Raji (cell line): ENCODE measurements around the gene KRTAP19-1.

Source experiments
- POLR2A ChIP-seq: IDR thresholded peaks from 2 replicates; pipeline ENCODE4 v1.6.1; 2011; ENCODE audit warnings: low read depth, low read length, control low read depth; ENCODE audit not compliant: insufficient read depth

The KRTAP19-1 gene

GRCh38 chr21:30480145-30480544 is at the start of gene KRTAP19-1:
Gene KRTAP19-1, minus strand, starts transcription at chr21:30480367. Its CDS starts 50 bp downstream, at chr21:30480317.
- no peak for TF ChIP-seq POLR2A

- TF ChIP-seq POLR2A, result no peak
Observed at GRCh38 chr21:30518876-30519275, 38.7 kb upstream of the KRTAP19-1 start.

- TF ChIP-seq POLR2A, result no peak
Observed at GRCh38 chr21:30515681-30516080, 35.5 kb upstream of the KRTAP19-1 start.

DNA sequence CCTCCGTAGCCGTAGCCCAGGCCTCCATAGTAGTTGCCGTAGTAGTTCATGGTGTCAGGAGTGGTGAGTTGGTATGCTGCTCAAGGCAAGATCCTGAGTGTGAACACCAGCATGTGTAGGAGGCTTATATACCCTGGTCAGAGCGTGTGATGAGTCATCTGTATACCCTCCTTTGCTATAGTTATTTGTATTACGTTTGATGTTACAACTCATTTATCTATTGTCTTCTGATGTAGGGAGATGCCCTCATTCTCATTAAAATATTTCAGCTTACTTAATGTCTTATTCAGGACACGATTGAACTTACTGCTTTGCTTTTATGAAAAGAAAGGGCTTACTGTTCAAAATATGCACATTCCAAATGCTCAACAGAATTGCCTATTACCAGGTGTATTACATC is 21.9 kb upstream of the KRTAP19-1 start, which contains the start of gene KRTAP19-5:
TSS of gene KRTAP19-5 (minus strand) at position 101 of the 400 bp plus-strand sequence. CDS start at position 50, 51 bp downstream.
- TF ChIP-seq POLR2A, result no peak

DNA sequence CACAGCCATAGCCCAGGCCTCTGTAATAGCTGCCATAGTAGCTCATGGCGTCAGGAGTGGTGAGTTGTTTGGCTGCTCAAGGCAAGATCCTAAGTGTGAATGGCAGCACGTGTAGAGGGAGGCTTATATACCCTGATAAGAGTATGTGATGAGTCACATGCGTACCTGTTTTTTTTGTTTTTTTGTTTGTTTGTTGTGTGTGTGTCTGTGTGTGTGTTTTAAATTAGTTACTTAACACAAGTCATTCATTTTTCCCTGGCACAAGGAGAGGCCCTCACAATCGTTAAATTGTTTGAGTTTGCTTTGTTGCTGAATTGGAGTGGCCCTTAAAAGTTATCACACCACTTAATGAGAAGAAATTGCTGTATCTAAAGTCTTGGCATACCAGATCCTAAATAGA is 16.9 kb upstream of the KRTAP19-1 start, which contains the start of gene KRTAP19-4:
TSS of gene KRTAP19-4 (minus strand) at position 101 of the 400 bp plus-strand sequence. CDS start at position 46, 55 bp downstream.
- TF ChIP-seq POLR2A, result no peak

GRCh38 chr21:30491963-30492428 is 11.8 kb upstream of the KRTAP19-1 start, which contains the start of gene KRTAP19-3:
Gene KRTAP19-3, minus strand, starts transcription at chr21:30492013. Its CDS starts 56 bp downstream, at chr21:30491957.
- no peak for TF ChIP-seq POLR2A

GRCh38 chr21:30487336-30487735 is 7.2 kb upstream of the KRTAP19-1 start, which contains the start of gene KRTAP19-2:
Gene KRTAP19-2, minus strand, starts transcription at chr21:30487436. Its CDS starts 88 bp downstream, at chr21:30487348.
- no peak for TF ChIP-seq POLR2A

DNA sequence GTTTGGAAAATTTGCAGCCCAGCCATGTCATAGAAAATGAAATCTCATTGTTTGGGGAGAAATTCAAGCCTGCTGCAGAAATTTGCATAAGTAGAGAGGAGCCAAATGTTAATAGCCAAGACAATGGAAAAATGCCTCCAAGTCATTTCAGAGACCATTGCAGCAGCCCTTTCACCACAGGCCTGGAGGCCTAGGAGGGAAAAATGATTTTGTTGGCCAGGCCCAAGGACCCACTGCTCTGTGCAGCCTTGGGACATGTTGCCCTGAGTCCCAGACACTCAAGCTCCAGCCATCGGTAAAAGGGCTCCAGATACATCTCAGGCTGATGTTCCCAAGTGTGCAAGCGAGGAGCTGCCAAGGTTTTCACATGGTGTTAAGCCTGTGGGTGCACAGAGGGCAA is 6.0 kb upstream of the KRTAP19-1 start:
- no peak for TF ChIP-seq POLR2A

DNA sequence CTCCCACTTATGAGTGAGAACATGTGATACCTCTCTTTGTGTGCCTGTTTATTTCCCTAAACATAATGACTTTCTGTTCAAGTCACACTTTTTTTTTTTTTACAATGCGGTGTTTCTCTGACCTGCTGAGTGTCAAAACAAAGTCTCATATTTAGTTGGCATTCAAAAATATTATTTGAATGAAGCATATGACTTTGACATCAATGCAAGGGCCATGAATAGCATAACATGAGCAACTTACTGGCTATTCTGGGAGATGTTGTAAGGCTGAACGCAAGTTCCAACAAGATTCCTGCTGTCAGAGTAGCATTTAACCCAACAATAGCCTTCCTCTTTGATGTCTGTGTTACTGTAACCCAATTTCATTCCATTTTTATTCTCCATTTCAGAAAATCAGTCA is 2.0 kb upstream of the KRTAP19-1 start:
- no peak for TF ChIP-seq POLR2A

- TF ChIP-seq POLR2A, result no peak
Observed at GRCh38 chr21:30479259-30479658, 908 bp downstream of the KRTAP19-1 start.

DNA sequence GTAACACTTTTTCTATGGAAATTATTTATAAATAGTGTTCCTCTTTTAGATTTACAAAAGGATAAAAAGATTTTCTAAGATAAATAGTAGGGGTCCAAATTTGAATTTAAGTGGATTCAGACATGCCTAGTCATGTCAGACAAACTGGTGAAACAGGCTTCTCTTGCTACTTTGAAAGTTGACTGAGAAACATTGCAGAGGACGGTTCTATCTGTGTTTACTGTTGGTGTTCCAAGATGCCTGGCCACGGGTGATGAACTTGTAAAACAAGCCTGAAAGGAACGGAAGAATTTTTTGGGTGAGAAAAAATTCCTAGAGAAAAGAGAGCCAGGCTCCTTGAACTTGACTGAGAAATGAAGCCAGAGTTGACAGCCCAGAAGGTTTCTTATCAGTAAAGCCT is 2.2 kb downstream of the KRTAP19-1 start:
- no peak for TF ChIP-seq POLR2A

DNA sequence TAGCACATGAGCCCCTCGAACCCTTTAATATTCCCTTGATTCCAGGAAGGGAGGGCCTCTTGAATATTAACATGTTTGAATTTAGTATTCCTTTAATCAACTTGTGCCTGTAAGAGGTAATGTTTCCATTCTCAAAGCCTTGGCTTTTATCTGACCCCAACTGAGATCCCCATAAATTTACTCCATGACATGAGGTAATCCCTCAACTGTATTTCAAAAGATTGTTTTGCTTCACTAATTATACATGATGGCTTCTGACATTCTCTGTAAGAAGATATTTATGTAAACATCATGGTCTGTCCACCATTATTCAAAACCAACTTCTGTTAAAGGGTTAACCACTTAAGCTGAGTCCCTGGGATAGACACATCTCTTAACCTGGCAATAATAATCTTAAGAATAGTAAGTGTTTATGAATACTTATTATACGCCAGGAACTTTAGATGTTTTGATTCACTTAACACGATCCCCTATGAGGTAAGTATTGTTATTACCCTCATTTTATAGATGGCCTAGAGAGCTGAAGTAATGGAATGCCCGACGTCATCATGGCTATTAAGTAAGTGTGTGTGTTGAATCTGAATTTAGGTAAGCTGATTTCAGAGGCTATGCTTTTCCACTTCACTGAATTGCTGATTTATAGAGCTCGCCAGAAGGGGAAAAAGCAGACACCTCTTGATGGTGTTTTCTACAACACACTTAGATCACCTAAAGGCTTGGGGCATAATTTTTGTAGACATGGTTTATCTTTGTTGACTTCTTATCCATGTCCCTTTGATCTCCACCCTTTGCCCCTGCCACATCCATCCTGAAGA is 11.1 kb downstream of the KRTAP19-1 start:
- no peak for TF ChIP-seq POLR2A

- TF ChIP-seq POLR2A, result no peak
Observed at GRCh38 chr21:30463713-30464112, 16.5 kb downstream of the KRTAP19-1 start.

GRCh38 chr21:30448514-30448913 is 31.7 kb downstream of the KRTAP19-1 start:
- TF ChIP-seq POLR2A, result no peak

GRCh38 chr21:30447056-30447455 is 33.1 kb downstream of the KRTAP19-1 start:
- no peak for TF ChIP-seq POLR2A

- TF ChIP-seq POLR2A, result no peak
Observed at GRCh38 chr21:30444204-30444603, 36.0 kb downstream of the KRTAP19-1 start.
